Panc1 (cell line): ENCODE measurements around the gene CCDC171.

ENCODE experiments used
- CTCF ChIP-seq: fragments of 450-650 bp; IDR thresholded peaks from 2 replicates; pipeline ENCODE4 v1.5.1; 2017; ENCODE audit warnings: mild to moderate bottlenecking
- POLR2AphosphoS5 ChIP-seq: IDR thresholded peaks from 2 replicates; pipeline ENCODE4 v1.6.1; 2012; ENCODE audit warnings: mild to moderate bottlenecking, low read depth, low read length, moderate library complexity
- SIN3A ChIP-seq: IDR thresholded peaks from 2 replicates; pipeline ENCODE4 v1.6.1; 2012; ENCODE audit warnings: low read depth, mild to moderate bottlenecking, low read length, moderate library complexity, borderline replicate concordance; ENCODE audit not compliant: insufficient read depth

- TF ChIP-seq CTCF, result no peak
- TF ChIP-seq SIN3A, result no peak
- TF ChIP-seq POLR2AphosphoS5, result no peak
Measured at GRCh38 chr9:15977438-15977837, 424.6 kb downstream of the CCDC171 start.
